ENCODE results near the gene PANX2.
A peak's percentile ranks its signal among the peaks of the same experiment; 100 is the strongest.
"Not testable (repeated sequence)": the region's sequence is repeated elsewhere in the genome, so short reads cannot be mapped to it uniquely, and the experiment has no call there.

PANX2 gene

GRCh38 chr22:50199829-50200460 lies 29.4 kb downstream of the PANX2 start:
- no peak for DNase-seq (ENCODE audit: low read depth)

- DNase-seq (ENCODE audit: low read depth), result peak; percentile 86
Observed at GRCh38 chr22:50200461-50201190, 30.1 kb downstream of the PANX2 start, which contains the start of gene SELENOO. SELENOO (plus strand) TSS chr22:50201011; CDS start chr22:50201037, 26 bp downstream.

- no peak for DNase-seq (ENCODE audit: low read depth)
Observed at GRCh38 chr22:50201191-50202129, 30.9 kb downstream of the PANX2 start.

- no peak for DNase-seq (ENCODE audit: low read depth)
Observed at GRCh38 chr22:50202130-50202666, 31.7 kb downstream of the PANX2 start.

- no peak for DNase-seq (ENCODE audit: low read depth)
Observed at GRCh38 chr22:50203288-50203687, 32.8 kb downstream of the PANX2 start.

GRCh38 chr22:50204571-50204970 lies 34.0 kb downstream of the PANX2 start:
- DNase-seq (ENCODE audit: low read depth), result no peak

GRCh38 chr22:50204998-50205397 lies 34.5 kb downstream of the PANX2 start:
- DNase-seq (ENCODE audit: low read depth), result not testable (repeated sequence)

- DNase-seq (ENCODE audit: low read depth), result no peak
Observed at GRCh38 chr22:50205781-50206569, 35.4 kb downstream of the PANX2 start.

GRCh38 chr22:50206599-50206998 lies 36.1 kb downstream of the PANX2 start:
- peak; percentile 76 for DNase-seq (ENCODE audit: low read depth)

GRCh38 chr22:50207383-50208140 lies 37.0 kb downstream of the PANX2 start:
- DNase-seq (ENCODE audit: low read depth), result no peak

GRCh38 chr22:50208430-50208938 lies 38.0 kb downstream of the PANX2 start:
- DNase-seq (ENCODE audit: low read depth), result no peak

GRCh38 chr22:50208939-50209892 lies 38.7 kb downstream of the PANX2 start:
- DNase-seq (ENCODE audit: low read depth), result no peak

GRCh38 chr22:50209893-50210292 lies 39.4 kb downstream of the PANX2 start:
- DNase-seq (ENCODE audit: low read depth), result peak; percentile 52

- DNase-seq (ENCODE audit: low read depth), result no peak
Observed at GRCh38 chr22:50210378-50211139, 40.0 kb downstream of the PANX2 start.

- DNase-seq (ENCODE audit: low read depth), result no peak
Observed at GRCh38 chr22:50211147-50211546, 40.6 kb downstream of the PANX2 start.

GRCh38 chr22:50213263-50213662 lies 42.7 kb downstream of the PANX2 start:
- DNase-seq (ENCODE audit: low read depth), result no peak

- DNase-seq (ENCODE audit: low read depth), result no peak
Observed at GRCh38 chr22:50215297-50216054, 44.9 kb downstream of the PANX2 start.

All from fibroblast of gingiva (primary cell).